HCT116 (cell line): ENCODE data around the gene PIAS4. TPM values are rescaled to one million over a fixed set of nuclear protein-coding genes. Genes with fewer than 3 reads are reported as not detected.

Experiments
- ATAC-seq: fragments of 200-7000 bp; cut with Tn5 transposase; 2 replicates; pipeline ENCODE4 v1.9.1; 2020; ENCODE audit warnings: mild to moderate bottlenecking, moderate library complexity
- BruUV-seq: library from RNA; stranded (reverse); fragments of 400-500 nt; replicated peaks from 2 replicates; lab custom pipeline; 2021; lab: Mats Ljungman, UMichigan
- CTCF ChIA-PET: fragments of 300-600 bp; sonication (Branson Sonifier 250); formaldehyde crosslinking; loops from one replicate; lab custom pipeline; 2021; ENCODE audit warnings: antibody characterized with exemption; lab: Charles Lee
- POLR2A ChIA-PET: fragments of 300-600, 350-600 bp; sonication (Branson Sonifier 250); formaldehyde crosslinking; loops from one replicate; lab custom pipeline; 2021; ENCODE audit warnings: antibody characterized with exemption; lab: Charles Lee
- RAD21 ChIA-PET, 2 experiments: fragments of 300-600 bp; sonication (Branson Sonifier 250); formaldehyde crosslinking; loops; one replicate each; lab custom pipeline; 2023; ENCODE audit warnings: low total read pairs in 2 of 2; ENCODE audit not compliant: uncharacterized antibody in 2 of 2, unreplicated experiment in 2 of 2, low non-redundant PET in 1 of 2; lab: Charles Lee
- DNase-seq: peaks from one replicate; pipeline ENCODE4 v3.0.0-alpha.2; 2010; ENCODE audit warnings: low read depth, low spot score
- H2AFZ ChIP-seq: fragments of 200-600 bp; shearing (Covaris generic), sonication (generic); 2 replicates; pipeline ENCODE4 v1.6.1; 2017; ENCODE audit warnings: low read depth, mixed run types, mixed read lengths, antibody characterized with exemption, low read length; ENCODE audit not compliant: poor library complexity, severe bottlenecking
- H3K27ac ChIP-seq: 2 replicates; pipeline ENCODE4 v1.5.1; 2012; ENCODE audit warnings: low read depth, low read length
- H3K27me3 ChIP-seq: fragments of 200-600 bp; sonication (generic); 2 replicates; pipeline ENCODE4 v1.6.1; 2016; ENCODE audit warnings: mixed run types, low read length, mixed read lengths; ENCODE audit not compliant: insufficient read depth
- H3K36me3 ChIP-seq, 2 experiments: fragments of 200-500 bp in 1 of 2; fragments of 200-600 bp in 1 of 2; sonication (Bioruptor generic) in 1 of 2; sonication (generic) in 1 of 2; 2 replicates each; pipeline versions ENCODE4 v1.5.1 to v1.6.1; 2014 to 2016; ENCODE audit warnings: low read length in 2 of 2, inconsistent platforms in 1 of 2, mixed read lengths in 1 of 2, mixed run types in 1 of 2; ENCODE audit not compliant: insufficient read depth in 2 of 2, control insufficient read depth in 1 of 2
- H3K4me1 ChIP-seq, 2 experiments: fragments of 200-600 bp in 1 of 2; sonication (generic) in 1 of 2; 2 replicates each; pipeline versions ENCODE4 v1.5.1 to v1.6.1; 2012 to 2017; ENCODE audit warnings: low read length in 2 of 2, inconsistent platforms in 1 of 2, mild to moderate bottlenecking in 1 of 2, mixed read lengths in 1 of 2, mixed run types in 1 of 2, moderate library complexity in 1 of 2; ENCODE audit not compliant: insufficient read depth in 2 of 2, control insufficient read depth in 1 of 2
- H3K4me2 ChIP-seq: fragments of 200-600 bp; sonication (generic); 2 replicates; pipeline ENCODE4 v1.6.1; 2017; ENCODE audit warnings: mixed run types, low read length, mixed read lengths
- H3K4me3 ChIP-seq, 2 experiments: fragments of 200-600 bp in 1 of 2; sonication (generic) in 1 of 2; replicated peaks in 1 of 2; 2 replicates each; pipeline ENCODE4 v1.5.1; 2011 to 2016; ENCODE audit warnings: low read length in 2 of 2, control low read depth in 1 of 2, low read depth in 1 of 2, mild to moderate bottlenecking in 1 of 2, mixed read lengths in 1 of 2, mixed run types in 1 of 2
- H3K79me2 ChIP-seq: fragments of 200-600 bp; sonication (generic); 2 replicates; pipeline ENCODE4 v1.6.1; 2017; ENCODE audit warnings: mild to moderate bottlenecking, mixed run types, low read length, moderate library complexity, mixed read lengths; ENCODE audit not compliant: insufficient read depth
- H3K9ac ChIP-seq: fragments of 200-600 bp; sonication (generic); 2 replicates; pipeline ENCODE4 v1.6.1; 2016; ENCODE audit warnings: low read length, mixed read lengths
- H3K9me2 ChIP-seq: fragments of 200-600 bp; sonication (generic), shearing (Covaris generic); 2 replicates; pipeline ENCODE4 v1.6.1; 2017; ENCODE audit warnings: mixed run types, mild to moderate bottlenecking, moderate library complexity; ENCODE audit not compliant: insufficient read depth
- H3K9me3 ChIP-seq, 2 experiments: fragments of 200-500 bp in 1 of 2; fragments of 200-600 bp in 1 of 2; sonication (Bioruptor generic) in 1 of 2; sonication (generic) in 1 of 2; 2 replicates each; pipeline ENCODE4 v1.6.1; 2014 to 2017; ENCODE audit warnings: low read length in 2 of 2, mixed read lengths in 2 of 2, inconsistent platforms in 1 of 2, low read depth in 1 of 2, mild to moderate bottlenecking in 1 of 2, mixed run types in 1 of 2, moderate library complexity in 1 of 2; ENCODE audit not compliant: control insufficient read depth in 1 of 2, insufficient read depth in 1 of 2
- H4K20me1 ChIP-seq: fragments of 200-600 bp; sonication (generic), shearing (Covaris generic); 2 replicates; pipeline ENCODE4 v1.6.1; 2017; ENCODE audit warnings: mixed run types, mild to moderate bottlenecking, moderate library complexity; ENCODE audit not compliant: insufficient read depth
- CBX3 ChIP-seq: IDR thresholded peaks from 2 replicates; pipeline ENCODE4 v1.6.1; 2012; ENCODE audit warnings: low read depth
- CTCF ChIP-seq, 3 experiments: fragments of 200-600 bp in 1 of 3; sonication (generic) in 1 of 3; IDR thresholded peaks in 2 of 3; conservative IDR thresholded peaks in 1 of 3; 2 replicates each; pipeline ENCODE4 v1.5.1; 2012 to 2017; ENCODE audit warnings: low read depth in 2 of 3, low read length in 2 of 3, antibody characterized with exemption in 1 of 3, borderline replicate concordance in 1 of 3, control low read depth in 1 of 3, mild to moderate bottlenecking in 1 of 3, mixed read lengths in 1 of 3, mixed run types in 1 of 3, moderate library complexity in 1 of 3; ENCODE audit not compliant: insufficient read depth in 1 of 3
- EZH2phosphoT487 ChIP-seq: fragments of 200-600 bp; IDR thresholded peaks from 2 replicates; pipeline ENCODE4 v1.6.1; 2018; ENCODE audit warnings: antibody characterized with exemption, borderline replicate concordance
- TCF7L2 ChIP-seq: IDR thresholded peaks from 2 replicates; pipeline ENCODE4 v1.7.0; 2011; ENCODE audit warnings: borderline replicate concordance, inconsistent platforms; ENCODE audit not compliant: insufficient read depth, insufficient read length; ENCODE audit errors: extremely low read depth
- ZFX ChIP-seq: fragments of 450-650 bp; IDR thresholded peaks from 2 replicates; pipeline ENCODE4 v1.6.1; 2017
- intact Hi-C: fragments of 100-400 bp; cut with micrococcal nuclease; formaldehyde crosslinking; loops from 2 replicates; pipeline ENCODE4 v1.10.0; 2022
- total RNA-seq: library from RNA; stranded (reverse); gene quantifications from one replicate; pipeline ENCODE4 v1.2.1, GENCODE V29; 2021; ENCODE audit not compliant: unreplicated experiment

PIAS4 gene
- total RNA-seq, 1 experiment from 2014 or later: 28.4 TPM

- BruUV-seq: no TSS peak
- Histone ChIP-seq H3K4me1 (peaks cover 7 to 14% of the 10 kb centered on the region in 2 experiments; a peak in 3 of 4 replicates), H3K9me2 (no peaks in the 10 kb centered on the region), H3K9ac (peak overlapping the region; percentile 82), H3K27me3 (no peaks in the 10 kb centered on the region), H3K4me3 (peak overlapping the region; percentile 94 to 98), H3K36me3 (no peaks in the 10 kb centered on the region; a peak in 2 of 4 replicates), H4K20me1 (0 out of 2 replicates have a peak, but pooled peaks cover 4% of the 10 kb centered on the region), H2AFZ (no peak overlapping the region), H3K79me2 (peaks cover 49% of the 10 kb centered on the region), H3K9me3 (no peaks in the 10 kb centered on the region), H3K4me2 (peak overlapping the region; percentile 94), H3K27ac (peak overlapping the region; percentile 94; the same call in 1 of the 2 replicates)
- POLR2A ChIA-PET: interaction anchor here (1.2 to 2.1 kb wide), 3 partner anchors 11 to 22 kb away, joined by 3 to 8 read pairs (median 4); partner anchors contain the start of gene EEF2
- CTCF ChIA-PET: interaction anchor here (1.0 to 2.1 kb wide), 4 partner anchors 14 to 159 kb away, joined by 3 to 10 read pairs (median 4); no protein-coding TSS in a partner anchor
- intact Hi-C loops: no loop called here
- TF ChIP-seq ZFX (no peak), CBX3 (no peak), TCF7L2 (no peak), EZH2phosphoT487 (no peak)
- RAD21 ChIA-PET: no interaction called here
- DNase-seq (no peak), ATAC-seq (peak; percentile 29)
Observed at GRCh38 chr19:4007836-4008539, 452 bp downstream of the PIAS4 start.

- Histone ChIP-seq H3K9me3 (no peaks in the 10 kb centered on the region), H3K9me2 (no peaks in the 10 kb centered on the region), H3K4me2 (no peak overlapping the region), H3K4me3 (no peak overlapping the region), H3K4me1 (peaks cover 7 to 14% of the 10 kb centered on the region in 2 experiments; a peak in 3 of 4 replicates), H3K27me3 (no peaks in the 10 kb centered on the region), H2AFZ (no peak overlapping the region), H3K79me2 (peaks cover 62% of the 10 kb centered on the region), H3K36me3 (peaks cover 3% of the 10 kb centered on the region in 2 experiments; a peak in 3 of 4 replicates), H4K20me1 (0 out of 2 replicates have a peak, but pooled peaks cover 4% of the 10 kb centered on the region), H3K9ac (no peak overlapping the region), H3K27ac (no peak overlapping the region)
- TF ChIP-seq CTCF (IDR thresholded peaks at IDR 0.05 in 2 of 3, conservative IDR thresholded peaks at IDR 0.05 in 1 of 3; ENCODE audit: borderline replicate concordance in 1 of 3, insufficient read depth in 1 of 3, low read depth in 2 of 3, low read length in 2 of 3) (no peak), TCF7L2 (no peak)
- POLR2A ChIA-PET: no interaction called here
- CTCF ChIA-PET: no interaction called here
- intact Hi-C loops: no loop called here
- no TSS peak for BruUV-seq
- ATAC-seq (no peak), DNase-seq (no peak)
- RAD21 ChIA-PET: no interaction called here
Observed at GRCh38 chr19:4009990-4010807, 2.7 kb downstream of the PIAS4 start.
